ENCODE data around the gene NDUFS3.

Gene NDUFS3

GRCh38 chr11:47569646-47570045 is 9.2 kb upstream of the NDUFS3 start:
- no peak for ATAC-seq (replicated peaks)
- no peaks in the 10 kb centered on the region for H3K9me3 Mint-ChIP-seq
- H3K4me1 Mint-ChIP-seq = peaks cover 13 to 19% of the 10 kb centered on the region in 2 donors
- no peak overlapping the region for H3K4me3 Mint-ChIP-seq
- DNase-seq = no peak
- H3K27me3 Mint-ChIP-seq = no peaks in the 10 kb centered on the region
- H3K36me3 Mint-ChIP-seq = peaks cover 12 to 28% of the 10 kb centered on the region in 2 donors
- H3K27ac Mint-ChIP-seq = no peak overlapping the region

- H3K36me3 Mint-ChIP-seq = peaks cover 14 to 33% of the 10 kb centered on the region in 2 donors
- DNase-seq (no peak), ATAC-seq (replicated peaks) (no peak)
Measured at GRCh38 chr11:47570651-47571356, 8.1 kb upstream of the NDUFS3 start.

GRCh38 chr11:47571357-47571729 is 7.5 kb upstream of the NDUFS3 start:
- peak overlapping the region; percentile 83 for H3K27ac Mint-ChIP-seq
- peaks cover 17 to 36% of the 10 kb centered on the region in 2 donors for H3K36me3 Mint-ChIP-seq
- no peaks in the 10 kb centered on the region for H3K27me3 Mint-ChIP-seq
- H3K4me1 Mint-ChIP-seq = peaks cover 7 to 15% of the 10 kb centered on the region in 2 donors
- ATAC-seq (replicated peaks) = no peak
- H3K4me3 Mint-ChIP-seq = no peak overlapping the region
- H3K9me3 Mint-ChIP-seq = no peaks in the 10 kb centered on the region
- no peak for DNase-seq

More at GRCh38 chr11:47570651-47571356, 8.1 kb upstream of the NDUFS3 start:
- Mint-ChIP-seq H3K9me3 (no peaks in the 10 kb centered on the region), H3K4me1 (peaks cover 7 to 12% of the 10 kb centered on the region in 2 donors), H3K27me3 (no peaks in the 10 kb centered on the region), H3K27ac (no peak overlapping the region), H3K4me3 (no peak overlapping the region)

- Mint-ChIP-seq H3K9me3 (no peaks in the 10 kb centered on the region), H3K4me1 (peaks cover 5 to 15% of the 10 kb centered on the region in 2 donors), H3K4me3 (no peak overlapping the region), H3K27ac (no peak overlapping the region), H3K36me3 (peaks cover 20 to 40% of the 10 kb centered on the region in 2 donors), H3K27me3 (no peaks in the 10 kb centered on the region)
- no peak for ATAC-seq (replicated peaks)
- no peak for DNase-seq
Measured at GRCh38 chr11:47571895-47572294, 7.0 kb upstream of the NDUFS3 start.

GRCh38 chr11:47572715-47573255 is 6.1 kb upstream of the NDUFS3 start:
- Mint-ChIP-seq H3K36me3 (peaks cover 22 to 43% of the 10 kb centered on the region in 2 donors), H3K27ac (peak overlapping the region; percentile 47), H3K4me1 (peaks cover 11 to 23% of the 10 kb centered on the region in 2 donors), H3K9me3 (no peaks in the 10 kb centered on the region), H3K27me3 (no peaks in the 10 kb centered on the region), H3K4me3 (no peak overlapping the region)
- no peak for ATAC-seq (replicated peaks)
- no peak for DNase-seq

- peaks cover 13 to 28% of the 10 kb centered on the region in 2 donors for H3K4me1 Mint-ChIP-seq
- H3K27ac Mint-ChIP-seq = no peak overlapping the region
- H3K27me3 Mint-ChIP-seq = no peaks in the 10 kb centered on the region
- no peak for DNase-seq
- no peak for ATAC-seq (replicated peaks)
- H3K36me3 Mint-ChIP-seq = peaks cover 22 to 43% of the 10 kb centered on the region in 2 donors
- no peak overlapping the region for H3K4me3 Mint-ChIP-seq
- no peaks in the 10 kb centered on the region for H3K9me3 Mint-ChIP-seq
Measured at GRCh38 chr11:47573321-47573720, 5.6 kb upstream of the NDUFS3 start.

GRCh38 chr11:47577460-47578041 is 1.3 kb upstream of the NDUFS3 start:
- Mint-ChIP-seq H3K36me3 (peaks cover 26 to 44% of the 10 kb centered on the region in 2 donors), H3K9me3 (no peaks in the 10 kb centered on the region), H3K27me3 (no peaks in the 10 kb centered on the region), H3K4me3 (peak overlapping the region; percentile 91 to 98), H3K4me1 (peaks cover 19 to 32% of the 10 kb centered on the region in 2 donors), H3K27ac (peak overlapping the region; percentile 20)
- ATAC-seq (replicated peaks) = no peak
- no peak for DNase-seq

- DNase-seq = no peak
Measured at GRCh38 chr11:47583844-47584243, 5.0 kb downstream of the NDUFS3 start.

GRCh38 chr11:47586098-47586855 is 7.4 kb downstream of the NDUFS3 start, which contains the start of gene FAM180B:
FAM180B (plus strand) TSS chr11:47586678; CDS start chr11:47586769, 91 bp downstream.
- H3K4me1 Mint-ChIP-seq = peaks cover 6 to 9% of the 10 kb centered on the region in 2 donors
- DNase-seq (no peak), ATAC-seq (replicated peaks) (no peak)
- no peaks in the 10 kb centered on the region for H3K9me3 Mint-ChIP-seq
- H3K27ac Mint-ChIP-seq = peak within 1 kb of the TSS; percentile 75
- H3K27me3 Mint-ChIP-seq = peaks cover 0 to 3% of the 10 kb centered on the region in 2 donors
- no peak within 1 kb of the TSS for H3K4me3 Mint-ChIP-seq
- peaks cover 32 to 37% of the 10 kb centered on the region in 2 donors for H3K36me3 Mint-ChIP-seq

More at GRCh38 chr11:47583844-47584243, 5.0 kb downstream of the NDUFS3 start:
- Mint-ChIP-seq H3K27ac (no peak overlapping the region), H3K4me1 (peaks cover 12 to 18% of the 10 kb centered on the region in 2 donors), H3K36me3 (peaks cover 33 to 38% of the 10 kb centered on the region in 2 donors), H3K27me3 (no peaks in the 10 kb centered on the region), H3K9me3 (no peaks in the 10 kb centered on the region), H3K4me3 (no peak overlapping the region)
- no peak for ATAC-seq (replicated peaks)

GRCh38 chr11:47587039-47587716 is 8.3 kb downstream of the NDUFS3 start:
- Mint-ChIP-seq H3K4me1 (peaks cover 9 to 18% of the 10 kb centered on the region in 2 donors), H3K27ac (no peak overlapping the region), H3K9me3 (no peaks in the 10 kb centered on the region), H3K36me3 (peaks cover 27 to 31% of the 10 kb centered on the region in 2 donors), H3K4me3 (no peak overlapping the region), H3K27me3 (peaks cover 5 to 12% of the 10 kb centered on the region in 2 donors)
- peak in 1 of 2 donors; percentile 5 for ATAC-seq (replicated peaks)
- no peak for DNase-seq

- peaks cover 12 to 19% of the 10 kb centered on the region in 2 donors for H3K4me1 Mint-ChIP-seq
- peak; percentile 13 to 45 for ATAC-seq (replicated peaks)
Measured at GRCh38 chr11:47587723-47588326, 9.0 kb downstream of the NDUFS3 start.

GRCh38 chr11:47589118-47589517 is 10.2 kb downstream of the NDUFS3 start:
- ATAC-seq (replicated peaks) = no peak
- H3K9me3 Mint-ChIP-seq = no peaks in the 10 kb centered on the region
- H3K27ac Mint-ChIP-seq = no peak overlapping the region
- peaks cover 18 to 23% of the 10 kb centered on the region in 2 donors for H3K36me3 Mint-ChIP-seq
- no peak overlapping the region for H3K4me3 Mint-ChIP-seq
- H3K27me3 Mint-ChIP-seq = peaks cover 21 to 30% of the 10 kb centered on the region in 2 donors
- DNase-seq = no peak
- H3K4me1 Mint-ChIP-seq = peaks cover 12 to 30% of the 10 kb centered on the region in 2 donors

More at GRCh38 chr11:47587723-47588326, 9.0 kb downstream of the NDUFS3 start:
- Mint-ChIP-seq H3K4me3 (no peak overlapping the region), H3K9me3 (no peaks in the 10 kb centered on the region), H3K36me3 (peaks cover 25 to 27% of the 10 kb centered on the region in 2 donors), H3K27me3 (peaks cover 10 to 17% of the 10 kb centered on the region in 2 donors), H3K27ac (no peak overlapping the region)
- DNase-seq = no peak

- Mint-ChIP-seq H3K27me3 (peaks cover 25 to 34% of the 10 kb centered on the region in 2 donors), H3K9me3 (no peaks in the 10 kb centered on the region), H3K4me3 (no peak overlapping the region), H3K36me3 (peaks cover 13 to 18% of the 10 kb centered on the region in 2 donors), H3K27ac (no peak overlapping the region), H3K4me1 (peaks cover 12 to 30% of the 10 kb centered on the region in 2 donors)
- DNase-seq = no peak
- no peak for ATAC-seq (replicated peaks)
Measured at GRCh38 chr11:47589584-47589976, 10.7 kb downstream of the NDUFS3 start.
